Loucy (cell line): ENCODE measurements around the gene EFNB2.

Source experiments
- EZH2phosphoT487 ChIP-seq: fragments of 200-600 bp; IDR thresholded peaks from 2 replicates; pipeline ENCODE4 v1.6.1; 2018; ENCODE audit warnings: antibody characterized with exemption, mild to moderate bottlenecking, moderate library complexity, borderline replicate concordance
- TF ChIP-seq, protein P1 (sequence below): fragments of 200-600 bp; sonication (generic); conservative IDR thresholded peaks from 2 replicates; pipeline ENCODE4 v1.5.1; 2014; ENCODE audit warnings: mild to moderate bottlenecking, antibody characterized with exemption, low read length

DNA sequence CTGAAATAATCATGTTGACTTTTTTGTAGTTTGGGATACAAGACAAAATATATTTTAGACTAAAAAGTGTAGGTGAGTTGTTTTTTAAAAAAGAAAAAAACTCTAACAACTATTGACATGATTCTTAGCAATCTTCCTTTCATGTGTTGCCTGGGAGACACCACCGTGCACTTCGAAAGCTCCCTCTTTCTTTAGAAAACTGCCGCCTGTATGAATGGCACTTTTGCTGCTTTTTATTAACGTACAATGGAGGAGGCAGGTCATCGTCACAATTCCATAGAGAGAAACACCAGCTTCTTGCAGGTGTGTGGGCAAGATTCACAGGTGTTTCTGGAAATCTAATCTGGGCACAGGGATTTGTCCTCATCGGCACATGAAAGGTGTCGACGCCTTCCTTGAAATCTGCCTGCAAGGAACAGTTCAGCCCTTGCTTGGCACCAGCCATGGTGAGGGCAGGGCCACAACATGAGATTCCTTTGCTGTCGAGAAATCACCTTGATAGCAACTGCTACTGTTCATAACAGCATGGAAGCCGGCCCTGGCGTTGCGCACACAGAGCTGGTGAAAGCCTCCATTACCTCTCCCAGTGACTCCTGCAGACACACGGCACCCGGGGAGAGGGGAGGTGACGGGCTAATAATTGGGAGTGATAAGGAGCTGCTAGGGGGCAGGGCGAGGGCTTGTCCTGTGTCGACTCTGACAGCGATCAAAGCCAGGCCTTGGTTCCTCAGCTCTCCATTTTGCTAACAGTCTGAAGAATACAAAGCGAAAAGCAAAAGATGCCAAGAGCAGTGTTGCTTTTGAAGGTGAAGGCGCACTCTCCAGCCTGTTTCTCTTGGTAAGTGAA lies 66.5 kb downstream of the EFNB2 start:
- TF ChIP-seq, protein P1, sequence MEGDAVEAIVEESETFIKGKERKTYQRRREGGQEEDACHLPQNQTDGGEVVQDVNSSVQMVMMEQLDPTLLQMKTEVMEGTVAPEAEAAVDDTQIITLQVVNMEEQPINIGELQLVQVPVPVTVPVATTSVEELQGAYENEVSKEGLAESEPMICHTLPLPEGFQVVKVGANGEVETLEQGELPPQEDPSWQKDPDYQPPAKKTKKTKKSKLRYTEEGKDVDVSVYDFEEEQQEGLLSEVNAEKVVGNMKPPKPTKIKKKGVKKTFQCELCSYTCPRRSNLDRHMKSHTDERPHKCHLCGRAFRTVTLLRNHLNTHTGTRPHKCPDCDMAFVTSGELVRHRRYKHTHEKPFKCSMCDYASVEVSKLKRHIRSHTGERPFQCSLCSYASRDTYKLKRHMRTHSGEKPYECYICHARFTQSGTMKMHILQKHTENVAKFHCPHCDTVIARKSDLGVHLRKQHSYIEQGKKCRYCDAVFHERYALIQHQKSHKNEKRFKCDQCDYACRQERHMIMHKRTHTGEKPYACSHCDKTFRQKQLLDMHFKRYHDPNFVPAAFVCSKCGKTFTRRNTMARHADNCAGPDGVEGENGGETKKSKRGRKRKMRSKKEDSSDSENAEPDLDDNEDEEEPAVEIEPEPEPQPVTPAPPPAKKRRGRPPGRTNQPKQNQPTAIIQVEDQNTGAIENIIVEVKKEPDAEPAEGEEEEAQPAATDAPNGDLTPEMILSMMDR: no peak
- TF ChIP-seq EZH2phosphoT487: no peak
